ENCODE measurements around the gene ARID2.

Gene ARID2

DNA sequence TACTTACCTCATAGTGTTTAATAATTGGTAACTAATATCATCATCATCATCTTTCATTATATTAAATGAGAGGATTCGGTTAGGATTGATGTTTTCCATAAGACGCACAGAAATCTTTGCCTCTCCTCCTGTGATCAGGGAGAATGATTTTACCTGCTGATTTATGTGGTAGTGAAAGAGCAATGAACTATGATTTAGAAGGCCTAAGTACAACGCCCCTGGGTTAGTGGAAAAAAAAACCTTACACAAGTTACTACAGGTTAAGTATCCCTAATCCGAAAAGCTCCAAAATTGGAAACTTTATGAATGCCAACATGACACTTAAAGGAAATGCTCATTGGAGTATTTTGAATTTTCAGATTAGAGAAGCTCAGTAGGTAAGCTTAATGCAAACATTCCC lies 55.8 kb downstream of the ARID2 start:
- Histone ChIP-seq H3K4me3 (replicated peaks; ENCODE audit: low read depth, low read length) (no peak overlapping the region), H3K27me3 (replicated peaks; ENCODE audit: control insufficient read depth, insufficient read depth, low read length) (no peaks in the 10 kb centered on the region), H3K36me3 (ENCODE audit: control insufficient read depth, insufficient read depth, low read length) (no peaks in the 10 kb centered on the region)
- DNase-seq (ENCODE audit: extremely low read depth, insufficient read length), result no peak
- TF ChIP-seq, protein P1, sequence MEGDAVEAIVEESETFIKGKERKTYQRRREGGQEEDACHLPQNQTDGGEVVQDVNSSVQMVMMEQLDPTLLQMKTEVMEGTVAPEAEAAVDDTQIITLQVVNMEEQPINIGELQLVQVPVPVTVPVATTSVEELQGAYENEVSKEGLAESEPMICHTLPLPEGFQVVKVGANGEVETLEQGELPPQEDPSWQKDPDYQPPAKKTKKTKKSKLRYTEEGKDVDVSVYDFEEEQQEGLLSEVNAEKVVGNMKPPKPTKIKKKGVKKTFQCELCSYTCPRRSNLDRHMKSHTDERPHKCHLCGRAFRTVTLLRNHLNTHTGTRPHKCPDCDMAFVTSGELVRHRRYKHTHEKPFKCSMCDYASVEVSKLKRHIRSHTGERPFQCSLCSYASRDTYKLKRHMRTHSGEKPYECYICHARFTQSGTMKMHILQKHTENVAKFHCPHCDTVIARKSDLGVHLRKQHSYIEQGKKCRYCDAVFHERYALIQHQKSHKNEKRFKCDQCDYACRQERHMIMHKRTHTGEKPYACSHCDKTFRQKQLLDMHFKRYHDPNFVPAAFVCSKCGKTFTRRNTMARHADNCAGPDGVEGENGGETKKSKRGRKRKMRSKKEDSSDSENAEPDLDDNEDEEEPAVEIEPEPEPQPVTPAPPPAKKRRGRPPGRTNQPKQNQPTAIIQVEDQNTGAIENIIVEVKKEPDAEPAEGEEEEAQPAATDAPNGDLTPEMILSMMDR (IDR thresholded peaks at IDR 0.05; ENCODE audit: insufficient read depth, low read length, poor library complexity, severe bottlenecking), result no peak

GRCh38 chr12:45789025-45789424 lies 59.5 kb downstream of the ARID2 start:
- H3K36me3 ChIP-seq (ENCODE audit: control insufficient read depth, insufficient read depth, low read length), result peaks cover 1% of the 10 kb centered on the region; the same call in 1 of the 2 replicates
- no peak for DNase-seq (ENCODE audit: extremely low read depth, insufficient read length)
- no peaks in the 10 kb centered on the region for H3K27me3 ChIP-seq (replicated peaks; ENCODE audit: control insufficient read depth, insufficient read depth, low read length)
- TF ChIP-seq, protein P1 (IDR thresholded peaks at IDR 0.05; ENCODE audit: insufficient read depth, low read length, poor library complexity, severe bottlenecking), result no peak
- no peak overlapping the region for H3K4me3 ChIP-seq (replicated peaks; ENCODE audit: low read depth, low read length)

DNA sequence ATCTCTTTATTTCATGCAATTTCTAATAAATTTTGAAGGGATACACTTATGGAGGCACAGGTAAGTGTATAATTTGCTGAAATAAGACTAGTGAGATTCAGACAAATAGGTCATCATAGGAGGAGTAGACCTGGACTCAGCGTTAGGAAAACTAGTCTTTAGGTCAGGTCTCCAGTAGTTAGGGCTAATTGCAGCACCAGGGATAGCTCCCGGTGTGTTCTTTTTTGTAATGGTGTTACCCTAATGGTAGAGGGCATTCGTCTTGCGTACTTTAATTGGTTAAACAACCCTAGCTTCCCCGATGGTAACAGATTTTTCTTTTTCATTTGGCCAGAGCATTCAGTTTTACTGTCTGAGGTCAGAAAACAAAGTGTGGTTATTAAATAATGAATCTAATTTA lies 64.9 kb downstream of the ARID2 start:
- TF ChIP-seq, protein P1 (IDR thresholded peaks at IDR 0.05; ENCODE audit: insufficient read depth, low read length, poor library complexity, severe bottlenecking), result no peak
- no peak overlapping the region for H3K4me3 ChIP-seq (replicated peaks; ENCODE audit: low read depth, low read length)
- H3K27me3 ChIP-seq (replicated peaks; ENCODE audit: control insufficient read depth, insufficient read depth, low read length), result no peaks in the 10 kb centered on the region
- no peak for DNase-seq (ENCODE audit: extremely low read depth, insufficient read length)
- H3K36me3 ChIP-seq (ENCODE audit: control insufficient read depth, insufficient read depth, low read length), result peaks cover 1% of the 10 kb centered on the region

DNA sequence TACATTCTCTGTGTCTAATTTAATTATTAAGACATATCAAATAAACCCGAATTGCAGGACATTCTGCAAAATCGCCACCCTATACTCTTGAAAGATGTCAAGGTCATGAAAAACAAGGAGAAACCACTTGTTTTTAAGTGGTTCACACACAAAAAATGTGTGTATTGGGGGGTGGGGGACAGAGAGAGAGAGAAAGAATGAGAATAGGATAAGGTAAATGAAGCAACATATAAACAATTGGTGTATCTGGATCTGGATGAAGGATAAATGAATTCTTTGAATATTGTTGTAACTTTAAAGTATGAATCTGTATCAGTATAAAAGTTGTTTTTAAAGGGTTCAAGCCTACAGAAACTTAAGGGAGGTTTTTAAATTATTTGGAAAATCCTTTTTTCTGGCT lies 72.1 kb downstream of the ARID2 start:
- H3K36me3 ChIP-seq (ENCODE audit: control insufficient read depth, insufficient read depth, low read length), result no peaks in the 10 kb centered on the region
- DNase-seq (ENCODE audit: extremely low read depth, insufficient read length), result no peak
- H3K4me3 ChIP-seq (replicated peaks; ENCODE audit: low read depth, low read length), result no peak overlapping the region
- TF ChIP-seq, protein P1 (IDR thresholded peaks at IDR 0.05; ENCODE audit: insufficient read depth, low read length, poor library complexity, severe bottlenecking), result no peak
- H3K27me3 ChIP-seq (replicated peaks; ENCODE audit: control insufficient read depth, insufficient read depth, low read length), result no peaks in the 10 kb centered on the region

DNA sequence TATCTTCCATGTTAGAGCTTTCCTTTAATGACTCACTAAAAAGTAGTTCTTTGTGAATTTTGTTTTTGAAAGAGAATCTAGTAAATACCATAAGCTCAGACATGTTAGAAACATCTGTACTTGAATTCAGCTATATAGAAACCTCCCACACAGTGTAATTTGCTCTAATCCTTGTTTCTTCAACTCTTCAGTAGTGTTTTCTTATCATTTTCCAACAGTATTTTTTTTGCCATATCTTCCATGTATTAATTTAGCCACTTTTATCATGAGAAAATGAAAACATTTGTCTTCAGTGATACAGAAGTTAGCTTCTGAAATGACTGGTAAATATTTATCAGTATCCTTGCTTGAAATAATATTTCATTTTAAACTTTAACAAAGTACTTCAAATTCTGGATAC lies 73.6 kb downstream of the ARID2 start:
- TF ChIP-seq, protein P1 (IDR thresholded peaks at IDR 0.05; ENCODE audit: insufficient read depth, low read length, poor library complexity, severe bottlenecking), result no peak
- Histone ChIP-seq H3K4me3 (replicated peaks; ENCODE audit: low read depth, low read length) (no peak overlapping the region), H3K27me3 (replicated peaks; ENCODE audit: control insufficient read depth, insufficient read depth, low read length) (no peaks in the 10 kb centered on the region), H3K36me3 (ENCODE audit: control insufficient read depth, insufficient read depth, low read length) (no peaks in the 10 kb centered on the region)
- DNase-seq (ENCODE audit: extremely low read depth, insufficient read length), result no peak

- no peak for DNase-seq (ENCODE audit: extremely low read depth, insufficient read length)
- Histone ChIP-seq H3K27me3 (replicated peaks; ENCODE audit: control insufficient read depth, insufficient read depth, low read length) (no peaks in the 10 kb centered on the region), H3K36me3 (ENCODE audit: control insufficient read depth, insufficient read depth, low read length) (no peaks in the 10 kb centered on the region), H3K4me3 (replicated peaks; ENCODE audit: low read depth, low read length) (no peak overlapping the region)
- TF ChIP-seq, protein P1 (IDR thresholded peaks at IDR 0.05; ENCODE audit: insufficient read depth, low read length, poor library complexity, severe bottlenecking), result no peak
These were observed 87.1 kb downstream of the ARID2 start for GRCh38 chr12:45816652-45817051.
